ENCODE results near the gene SAMD9. TPM values are rescaled to one million over a fixed set of nuclear protein-coding genes. Genes with fewer than 3 reads are reported as not detected.

Gene SAMD9
- total RNA-seq, 4 donors from 2014 or later = 0.89 to 1.7 (median 1.5) TPM

DNA sequence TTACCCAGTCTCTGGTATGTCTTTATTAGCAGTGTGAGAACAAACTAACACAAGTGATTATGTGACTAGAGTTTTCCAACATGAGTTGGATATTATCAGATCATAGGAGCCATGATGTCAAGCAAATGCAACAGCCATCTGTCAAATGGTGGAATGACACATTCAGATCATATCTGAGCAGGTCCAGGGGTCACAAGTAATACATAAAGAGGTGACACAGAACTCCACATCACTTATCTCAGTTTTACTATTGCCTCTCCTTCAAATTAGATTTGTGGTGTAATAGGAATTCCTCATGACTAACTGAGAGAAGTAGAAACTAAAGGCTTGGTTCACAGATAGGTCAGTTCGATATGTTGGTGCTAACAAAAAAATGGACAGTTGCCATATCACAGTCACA, 42.6 kb upstream of the SAMD9 start:
- DNase-seq (no peak), ATAC-seq (no peak)
- H3K36me3 ChIP-seq = no peaks in the 10 kb centered on the region
- in situ Hi-C loops (cut with MboI; ENCODE audit: low sequenced_read_pairs in 4 of 4) (no loop called here), intact Hi-C loops (cut with DNase I; ENCODE audit: low total_unique reads) (no loop called here)
- no peak overlapping the region for H3K27ac ChIP-seq
- no peaks in the 10 kb centered on the region for H3K27me3 ChIP-seq
- no peaks in the 10 kb centered on the region for H3K4me1 ChIP-seq
- no peak overlapping the region for H3K4me3 ChIP-seq
- no peaks in the 10 kb centered on the region for H3K9me3 ChIP-seq
- no peak for TF ChIP-seq CTCF (IDR thresholded peaks at IDR 0.05 in 4 of 5, conservative IDR thresholded peaks at IDR 0.05 in 1 of 5)
- no peak for TF ChIP-seq POLR2A (IDR thresholded peaks at IDR 0.05)

DNA sequence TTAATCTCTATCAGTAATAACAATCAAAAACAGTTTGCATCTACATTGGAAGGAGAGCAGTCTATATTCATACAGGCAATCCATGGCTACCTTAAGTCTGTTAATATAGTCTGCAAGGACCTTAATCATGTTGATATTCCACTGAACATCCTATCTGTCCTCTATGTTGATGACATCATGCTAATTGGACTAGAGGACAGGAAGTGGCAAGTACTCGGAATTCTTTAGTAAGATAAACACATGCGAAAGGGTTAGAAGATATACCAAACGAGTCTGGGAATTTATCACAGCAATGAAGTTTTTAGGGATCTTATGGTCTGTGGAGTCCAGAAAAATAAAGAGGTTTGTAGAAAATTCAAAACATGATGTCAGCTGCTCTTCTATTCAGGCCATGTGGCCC, 41.7 kb upstream of the SAMD9 start:
- ATAC-seq (no peak), DNase-seq (no peak)
- H3K27ac ChIP-seq = no peak overlapping the region
- intact Hi-C loops (cut with DNase I; ENCODE audit: low total_unique reads) = no loop called here
- H3K4me1 ChIP-seq = no peaks in the 10 kb centered on the region
- no peaks in the 10 kb centered on the region for H3K9me3 ChIP-seq
- H3K4me3 ChIP-seq = no peak overlapping the region
- in situ Hi-C loops (cut with MboI; ENCODE audit: low sequenced_read_pairs in 4 of 4) = no loop called here
- TF ChIP-seq CTCF (IDR thresholded peaks at IDR 0.05 in 4 of 5, conservative IDR thresholded peaks at IDR 0.05 in 1 of 5) (no peak), POLR2A (IDR thresholded peaks at IDR 0.05) (no peak)
- H3K36me3 ChIP-seq = no peaks in the 10 kb centered on the region
- H3K27me3 ChIP-seq = no peaks in the 10 kb centered on the region

GRCh38 chr7:93156884-93157283, 39.1 kb upstream of the SAMD9 start:
- no peaks in the 10 kb centered on the region for H3K4me1 ChIP-seq
- H3K4me3 ChIP-seq = no peak overlapping the region
- no peak for ATAC-seq
- in situ Hi-C loops (cut with MboI; ENCODE audit: low sequenced_read_pairs in 4 of 4) = no loop called here
- H3K9me3 ChIP-seq = no peaks in the 10 kb centered on the region
- no peak overlapping the region for H3K27ac ChIP-seq
- intact Hi-C loops (cut with DNase I; ENCODE audit: low total_unique reads) = no loop called here
- no peaks in the 10 kb centered on the region for H3K27me3 ChIP-seq
- TF ChIP-seq CTCF (IDR thresholded peaks at IDR 0.05 in 4 of 5, conservative IDR thresholded peaks at IDR 0.05 in 1 of 5) = no peak
- TF ChIP-seq POLR2A (IDR thresholded peaks at IDR 0.05) = no peak
- DNase-seq = no peak
- no peaks in the 10 kb centered on the region for H3K36me3 ChIP-seq

- in situ Hi-C loops (cut with MboI; ENCODE audit: low sequenced_read_pairs in 4 of 4) = no loop called here
Measured at GRCh38 chr7:93150200-93150835, 32.5 kb upstream of the SAMD9 start.

More at GRCh38 chr7:93150200-93150835, 32.5 kb upstream of the SAMD9 start:
- Histone ChIP-seq H3K4me3 (no peak overlapping the region), H3K27me3 (no peaks in the 10 kb centered on the region), H3K9me3 (no peaks in the 10 kb centered on the region), H3K4me1 (peaks cover 9 to 10% of the 10 kb centered on the region in 2 donors), H3K27ac (no peak overlapping the region), H3K36me3 (no peaks in the 10 kb centered on the region)
- ATAC-seq (no peak), DNase-seq (no peak)
- intact Hi-C loops (cut with DNase I; ENCODE audit: low total_unique reads) = no loop called here
- no peak for TF ChIP-seq POLR2A (IDR thresholded peaks at IDR 0.05)
- TF ChIP-seq CTCF (IDR thresholded peaks at IDR 0.05 in 4 of 5, conservative IDR thresholded peaks at IDR 0.05 in 1 of 5) = no peak

All from gastrocnemius medialis (tissue), 4 donors.